ENCODE results near the gene DOK7.

Gene DOK7

DNA sequence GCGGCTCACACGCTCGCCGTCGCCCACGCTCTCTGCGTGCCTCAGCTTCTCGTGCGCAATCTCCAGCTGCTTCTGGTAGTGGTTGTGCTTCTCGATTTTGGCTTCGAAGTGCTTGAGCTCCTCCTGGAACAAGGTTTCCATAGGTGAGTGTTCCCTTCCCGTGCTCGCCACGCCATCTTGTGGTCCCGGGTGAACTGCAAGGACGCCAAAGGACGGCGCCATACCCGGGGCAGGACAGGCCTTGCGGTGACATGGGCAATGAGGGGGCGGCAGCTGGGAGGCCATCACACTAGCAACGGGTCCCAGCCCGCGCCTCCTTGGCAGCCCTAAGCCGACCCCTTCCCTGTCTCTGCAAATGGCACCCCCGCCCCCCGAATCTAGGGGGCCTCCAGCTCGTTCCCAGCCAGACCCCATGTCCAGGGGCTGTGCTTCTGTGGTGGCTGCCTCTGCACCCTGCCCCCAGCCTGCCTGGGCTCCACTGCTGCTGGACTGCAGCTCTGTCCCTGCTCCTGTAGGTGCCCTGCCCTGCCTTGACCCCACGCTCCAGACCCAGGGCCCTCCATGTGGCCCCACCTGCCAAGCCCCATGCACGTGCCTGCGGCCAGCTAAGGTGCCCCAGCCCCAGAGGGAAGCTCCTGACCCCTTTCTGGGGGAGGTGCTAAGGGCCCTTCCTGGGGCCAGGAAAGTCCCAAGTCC, 51.8 kb downstream of the DOK7 start:
- DNase-seq (ENCODE audit: extremely low read depth, low read depth), result no peak
- H3K4me3 ChIP-seq (replicated peaks; ENCODE audit: low read depth, low read length), result no peak overlapping the region
- TF ChIP-seq, protein P1, sequence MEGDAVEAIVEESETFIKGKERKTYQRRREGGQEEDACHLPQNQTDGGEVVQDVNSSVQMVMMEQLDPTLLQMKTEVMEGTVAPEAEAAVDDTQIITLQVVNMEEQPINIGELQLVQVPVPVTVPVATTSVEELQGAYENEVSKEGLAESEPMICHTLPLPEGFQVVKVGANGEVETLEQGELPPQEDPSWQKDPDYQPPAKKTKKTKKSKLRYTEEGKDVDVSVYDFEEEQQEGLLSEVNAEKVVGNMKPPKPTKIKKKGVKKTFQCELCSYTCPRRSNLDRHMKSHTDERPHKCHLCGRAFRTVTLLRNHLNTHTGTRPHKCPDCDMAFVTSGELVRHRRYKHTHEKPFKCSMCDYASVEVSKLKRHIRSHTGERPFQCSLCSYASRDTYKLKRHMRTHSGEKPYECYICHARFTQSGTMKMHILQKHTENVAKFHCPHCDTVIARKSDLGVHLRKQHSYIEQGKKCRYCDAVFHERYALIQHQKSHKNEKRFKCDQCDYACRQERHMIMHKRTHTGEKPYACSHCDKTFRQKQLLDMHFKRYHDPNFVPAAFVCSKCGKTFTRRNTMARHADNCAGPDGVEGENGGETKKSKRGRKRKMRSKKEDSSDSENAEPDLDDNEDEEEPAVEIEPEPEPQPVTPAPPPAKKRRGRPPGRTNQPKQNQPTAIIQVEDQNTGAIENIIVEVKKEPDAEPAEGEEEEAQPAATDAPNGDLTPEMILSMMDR (IDR thresholded peaks at IDR 0.05; ENCODE audit: low read depth, low read length, missing control alignments), result peak; percentile 30

GRCh38 chr4:3515646-3516045, 52.5 kb downstream of the DOK7 start:
- no peak for DNase-seq (ENCODE audit: extremely low read depth, low read depth)
- H3K4me3 ChIP-seq (replicated peaks; ENCODE audit: low read depth, low read length), result no peak overlapping the region
- TF ChIP-seq, protein P1 (IDR thresholded peaks at IDR 0.05; ENCODE audit: low read depth, low read length, missing control alignments), result no peak

DNA sequence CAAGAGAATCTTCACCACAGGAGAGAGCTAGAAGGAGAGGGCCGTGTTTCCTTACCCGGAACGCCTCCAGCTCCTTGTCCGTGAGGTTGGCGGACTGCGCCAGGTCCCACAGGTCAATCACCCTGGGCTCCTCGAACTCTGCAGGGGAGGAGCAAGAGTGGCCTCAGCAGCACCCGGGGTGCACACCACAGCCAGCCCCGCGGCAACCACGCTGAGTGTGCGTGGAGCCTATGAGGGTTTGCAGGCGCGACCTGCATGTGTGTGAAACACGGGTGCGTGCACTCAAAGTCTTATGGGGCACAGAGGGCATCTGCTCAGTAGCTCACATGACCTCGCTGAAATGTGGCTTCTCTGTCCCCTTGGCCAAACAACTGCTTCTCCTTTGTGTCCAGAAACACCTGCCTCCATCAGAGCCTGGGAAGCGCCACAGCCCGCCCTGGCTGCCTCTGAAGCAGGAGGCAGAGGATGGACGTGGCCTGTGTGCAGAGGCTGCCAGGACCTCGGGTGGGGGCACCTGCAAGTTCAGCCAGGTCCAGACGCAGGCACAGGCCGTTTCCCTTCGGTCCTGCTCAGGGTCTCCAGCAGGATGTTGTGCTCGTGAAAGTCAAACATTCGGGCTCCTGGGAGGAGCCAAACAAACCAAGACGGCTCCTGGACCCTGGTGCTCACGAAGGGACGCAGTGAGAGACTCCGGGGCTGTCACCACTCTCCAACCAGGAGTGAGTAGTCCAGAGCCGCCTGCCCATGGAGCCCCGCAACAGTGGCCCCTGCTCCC, 53.1 kb downstream of the DOK7 start:
- TF ChIP-seq, protein P1 (IDR thresholded peaks at IDR 0.05; ENCODE audit: low read depth, low read length, missing control alignments), result no peak

DNA sequence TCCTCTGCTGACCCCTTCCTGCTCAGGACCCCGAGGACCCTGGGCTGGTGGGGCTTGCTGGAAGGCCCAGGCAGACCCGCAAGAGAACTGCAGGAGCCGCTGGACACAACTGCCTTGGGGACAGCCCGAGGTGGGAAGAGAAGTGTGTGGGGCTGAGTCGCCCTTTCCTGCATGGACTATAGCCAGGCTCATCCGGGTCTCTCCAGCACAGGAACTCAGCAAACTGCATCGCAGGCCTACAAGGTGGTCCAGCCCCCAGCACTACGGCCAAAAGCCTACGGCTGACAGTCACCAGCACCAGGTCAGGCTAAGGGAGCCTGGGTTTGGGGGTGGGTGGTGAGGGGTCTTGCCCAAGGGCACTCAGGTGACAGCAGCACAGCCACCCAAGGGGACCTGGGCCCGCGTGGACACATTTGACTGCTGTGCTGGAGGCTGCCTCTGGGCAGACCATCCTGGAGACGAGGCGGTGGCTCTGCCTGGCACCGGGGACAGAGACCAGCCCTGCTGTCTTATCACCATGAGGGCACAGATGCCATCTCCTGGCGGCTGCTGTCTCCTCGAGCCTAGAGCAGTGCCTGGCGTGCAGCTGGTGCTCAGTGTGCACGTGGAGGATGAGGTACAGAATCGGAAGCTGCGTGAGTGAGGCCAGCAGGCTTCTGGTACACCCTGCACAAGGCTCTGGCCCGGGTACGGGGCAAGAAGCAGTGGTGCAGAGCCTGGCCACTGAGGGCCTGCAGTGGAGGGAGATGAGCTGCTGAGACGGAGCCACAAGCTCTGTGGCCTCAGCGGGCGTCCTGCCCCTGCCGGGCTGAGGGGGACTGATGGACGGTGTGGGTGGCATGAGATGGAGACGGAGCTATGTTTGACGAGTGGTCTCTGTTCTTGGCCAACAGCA, 54.0 kb downstream of the DOK7 start:
- DNase-seq (ENCODE audit: extremely low read depth, low read depth), result no peak
- H3K4me3 ChIP-seq (replicated peaks; ENCODE audit: low read depth, low read length), result no peak overlapping the region
- TF ChIP-seq, protein P1 (IDR thresholded peaks at IDR 0.05; ENCODE audit: low read depth, low read length, missing control alignments), result no peak

More for the DNA sequence above, 53.1 kb downstream of the DOK7 start:
- H3K4me3 ChIP-seq (replicated peaks; ENCODE audit: low read depth, low read length), result no peak overlapping the region
- DNase-seq (ENCODE audit: extremely low read depth, low read depth), result no peak

DNA sequence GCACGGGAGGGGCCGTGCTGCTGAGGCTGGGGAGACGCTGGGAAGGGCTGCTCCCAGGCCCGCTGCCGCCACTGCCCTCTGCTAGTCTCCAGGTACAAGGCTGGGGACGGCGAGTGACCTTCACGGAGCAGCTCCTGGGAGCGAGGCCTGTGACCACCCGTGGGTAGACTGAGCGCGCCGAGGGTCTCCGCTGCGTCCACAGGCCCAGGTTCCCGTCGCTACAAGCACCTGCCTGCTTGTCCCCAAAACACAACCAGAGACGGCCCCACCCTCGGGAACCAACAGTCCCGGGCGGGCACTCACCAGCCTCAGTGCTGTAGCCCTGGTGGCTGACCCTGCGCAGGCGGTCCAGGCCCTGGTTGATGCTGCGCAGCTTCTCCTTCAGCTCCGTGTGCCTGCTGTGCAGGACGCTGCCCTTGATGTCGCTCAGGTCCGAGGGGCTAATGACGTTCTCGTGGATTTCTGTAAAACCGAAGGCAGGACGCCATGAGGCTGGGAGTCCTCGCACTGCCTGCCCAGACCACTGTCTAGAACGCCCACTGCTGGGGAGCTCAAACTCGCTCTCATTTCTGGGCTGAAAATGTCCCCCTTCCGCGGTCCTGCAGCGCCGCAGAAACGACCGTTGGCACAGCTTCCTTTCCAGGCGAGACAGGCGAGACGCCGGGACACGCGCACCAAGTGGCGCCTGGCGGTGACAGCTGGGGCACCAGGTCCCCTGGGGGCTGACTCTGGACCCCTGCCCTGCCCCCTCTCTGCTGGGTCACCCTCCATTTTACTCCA, 54.8 kb downstream of the DOK7 start:
- no peak for DNase-seq (ENCODE audit: extremely low read depth, low read depth)
- TF ChIP-seq, protein P1 (IDR thresholded peaks at IDR 0.05; ENCODE audit: low read depth, low read length, missing control alignments), result no peak
- no peak overlapping the region for H3K4me3 ChIP-seq (replicated peaks; ENCODE audit: low read depth, low read length)

- TF ChIP-seq, protein P1 (IDR thresholded peaks at IDR 0.05; ENCODE audit: low read depth, low read length, missing control alignments), result no peak
- H3K4me3 ChIP-seq (replicated peaks; ENCODE audit: low read depth, low read length), result no peak overlapping the region
- DNase-seq (ENCODE audit: extremely low read depth, low read depth), result no peak
These were observed 55.4 kb downstream of the DOK7 start for GRCh38 chr4:3518511-3518880.

Data from HFF-Myc (cell line).